Measurements from ENCODE around the gene ST8SIA6.

The ST8SIA6 gene

GRCh38 chr10:17422931-17423330 lies 31.5 kb downstream of the ST8SIA6 start:
- Histone ChIP-seq H3K9me3 (ENCODE audit: low read length) (no peaks in the 10 kb centered on the region), H3K4me3 (ENCODE audit: low read depth in 1 of 2, low read length in 2 of 2) (no peak overlapping the region), H3K27me3 (ENCODE audit: control insufficient read depth in 1 of 2, insufficient read depth in 2 of 2, low read length in 2 of 2) (no peaks in the 10 kb centered on the region), H3K36me3 (ENCODE audit: insufficient read depth, low read length) (no peaks in the 10 kb centered on the region), H3K4me1 (ENCODE audit: insufficient read depth, low read length) (no peaks in the 10 kb centered on the region), H3K9ac (ENCODE audit: low read length) (no peak overlapping the region), H3K27ac (ENCODE audit: low read depth, low read length) (no peak overlapping the region)

GRCh38 chr10:17418249-17418648 lies 36.1 kb downstream of the ST8SIA6 start:
- no peaks in the 10 kb centered on the region for H3K9me3 ChIP-seq (ENCODE audit: low read length)
- H3K27ac ChIP-seq (ENCODE audit: low read depth, low read length) = no peak overlapping the region
- no peaks in the 10 kb centered on the region for H3K27me3 ChIP-seq (ENCODE audit: control insufficient read depth in 1 of 2, insufficient read depth in 2 of 2, low read length in 2 of 2)

DNA sequence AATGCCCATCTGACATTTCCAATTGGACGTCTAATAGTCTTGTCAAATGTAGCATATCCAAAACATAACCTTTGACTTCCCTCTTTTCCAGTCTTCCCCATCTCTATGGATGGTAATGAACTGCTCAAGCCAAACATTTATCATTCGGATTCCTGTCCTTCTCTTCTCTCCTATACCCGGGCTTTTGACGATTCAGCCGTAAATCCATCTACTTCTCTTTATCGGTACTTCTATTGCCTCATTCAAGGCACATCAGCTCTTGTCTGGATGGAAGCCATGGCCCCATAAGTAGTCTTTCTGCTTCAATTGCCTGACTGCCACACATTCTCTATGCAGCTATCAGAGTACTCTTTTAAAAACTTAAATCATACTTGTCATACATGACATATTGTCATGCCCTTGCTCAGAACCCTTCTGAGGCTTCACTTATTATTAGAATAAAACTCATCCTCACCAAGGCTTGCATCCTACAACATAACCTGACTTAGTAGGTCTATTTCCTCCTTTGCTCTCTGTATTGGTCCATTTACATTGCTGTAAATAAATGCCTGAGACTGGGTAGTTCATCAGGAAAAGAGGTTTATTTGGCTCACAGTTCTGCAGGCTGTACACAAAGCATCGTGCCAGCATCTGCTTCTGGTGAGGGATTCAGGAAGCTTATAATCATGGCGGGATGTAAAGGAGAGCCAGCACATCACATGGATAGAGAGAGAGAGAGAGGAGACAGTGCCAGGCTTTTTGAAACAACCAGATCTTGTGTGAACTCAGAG lies 37.8 kb downstream of the ST8SIA6 start:
- Histone ChIP-seq H3K4me1 (ENCODE audit: insufficient read depth, low read length) (no peaks in the 10 kb centered on the region), H3K27me3 (ENCODE audit: control insufficient read depth in 1 of 2, insufficient read depth in 2 of 2, low read length in 2 of 2) (no peaks in the 10 kb centered on the region), H3K4me3 (ENCODE audit: low read depth in 1 of 2, low read length in 2 of 2) (no peak overlapping the region), H3K27ac (ENCODE audit: low read depth, low read length) (no peak overlapping the region), H3K9me3 (ENCODE audit: low read length) (no peaks in the 10 kb centered on the region), H3K36me3 (ENCODE audit: insufficient read depth, low read length) (no peaks in the 10 kb centered on the region), H3K9ac (ENCODE audit: low read length) (no peak overlapping the region)

More at GRCh38 chr10:17418249-17418648, 36.1 kb downstream of the ST8SIA6 start:
- Histone ChIP-seq H3K9ac (ENCODE audit: low read length) (no peak overlapping the region), H3K4me1 (ENCODE audit: insufficient read depth, low read length) (no peaks in the 10 kb centered on the region), H3K36me3 (ENCODE audit: insufficient read depth, low read length) (no peaks in the 10 kb centered on the region), H3K4me3 (ENCODE audit: low read depth in 1 of 2, low read length in 2 of 2) (no peak overlapping the region)

DNA sequence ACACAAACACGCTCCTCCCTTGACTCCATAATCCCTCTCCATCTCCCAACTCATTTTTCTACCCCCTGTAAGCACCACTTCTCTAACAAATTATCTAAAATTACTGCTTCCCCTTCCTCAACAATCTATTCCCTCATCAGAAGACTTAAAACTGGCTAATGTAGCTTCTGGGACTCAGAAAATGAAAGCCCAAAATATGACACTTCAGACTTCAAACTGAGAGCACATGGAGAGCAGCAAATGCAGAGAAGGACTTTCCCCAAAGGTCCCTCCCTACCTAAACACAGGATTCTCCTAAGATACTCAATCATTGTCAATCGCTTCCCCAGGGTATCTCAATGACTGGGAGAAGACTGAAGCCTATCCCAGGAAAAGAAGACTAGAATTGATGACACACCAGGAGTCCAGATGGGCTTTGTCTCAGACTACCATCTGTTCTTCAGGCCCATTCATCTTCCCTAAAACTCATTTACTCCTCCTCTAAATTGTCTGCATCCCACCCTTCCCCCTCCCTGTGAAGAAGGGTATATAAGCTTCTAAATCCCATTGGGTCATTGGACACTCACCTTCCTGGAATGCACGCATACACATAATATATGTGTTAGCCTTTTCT lies 39.2 kb downstream of the ST8SIA6 start:
- Histone ChIP-seq H3K36me3 (ENCODE audit: insufficient read depth, low read length) (no peaks in the 10 kb centered on the region), H3K27ac (ENCODE audit: low read depth, low read length) (no peak overlapping the region), H3K9me3 (ENCODE audit: low read length) (no peaks in the 10 kb centered on the region), H3K27me3 (ENCODE audit: control insufficient read depth in 1 of 2, insufficient read depth in 2 of 2, low read length in 2 of 2) (no peaks in the 10 kb centered on the region), H3K4me3 (ENCODE audit: low read depth in 1 of 2, low read length in 2 of 2) (no peak overlapping the region), H3K4me1 (ENCODE audit: insufficient read depth, low read length) (no peaks in the 10 kb centered on the region), H3K9ac (ENCODE audit: low read length) (no peak overlapping the region)

- H3K4me3 ChIP-seq (ENCODE audit: low read depth in 1 of 2, low read length in 2 of 2) = no peak overlapping the region
- H3K4me1 ChIP-seq (ENCODE audit: insufficient read depth, low read length) = no peaks in the 10 kb centered on the region
- H3K9ac ChIP-seq (ENCODE audit: low read length) = no peak overlapping the region
- no peaks in the 10 kb centered on the region for H3K9me3 ChIP-seq (ENCODE audit: low read length)
- H3K27me3 ChIP-seq (ENCODE audit: control insufficient read depth in 1 of 2, insufficient read depth in 2 of 2, low read length in 2 of 2) = no peaks in the 10 kb centered on the region
- H3K36me3 ChIP-seq (ENCODE audit: insufficient read depth, low read length) = no peaks in the 10 kb centered on the region
- H3K27ac ChIP-seq (ENCODE audit: low read depth, low read length) = no peak overlapping the region
Measured at GRCh38 chr10:17414484-17414883, 39.9 kb downstream of the ST8SIA6 start.

DNA sequence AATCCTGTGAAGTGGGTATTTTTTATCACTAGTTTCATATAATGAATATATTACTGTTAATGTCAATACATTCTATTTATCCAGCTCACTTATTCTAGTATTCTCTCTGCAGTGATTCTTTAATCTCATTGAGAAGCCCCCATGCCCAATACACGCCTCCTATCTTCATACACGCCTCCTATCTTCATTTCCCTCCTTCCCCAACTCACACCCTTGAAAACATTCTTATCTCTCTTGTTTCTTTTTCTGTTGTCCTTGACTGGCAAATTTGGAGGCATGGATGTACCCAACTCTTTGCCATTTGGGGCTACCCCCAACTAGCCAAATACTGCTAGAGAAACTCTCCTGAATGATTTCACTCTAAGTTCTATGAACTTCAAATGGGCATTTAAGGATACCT lies 40.5 kb downstream of the ST8SIA6 start:
- Histone ChIP-seq H3K4me1 (ENCODE audit: insufficient read depth, low read length) (no peaks in the 10 kb centered on the region), H3K9ac (ENCODE audit: low read length) (no peak overlapping the region)

GRCh38 chr10:17412323-17412722 lies 42.1 kb downstream of the ST8SIA6 start:
- H3K36me3 ChIP-seq (ENCODE audit: insufficient read depth, low read length) = no peaks in the 10 kb centered on the region
- no peaks in the 10 kb centered on the region for H3K9me3 ChIP-seq (ENCODE audit: low read length)
- no peaks in the 10 kb centered on the region for H3K4me1 ChIP-seq (ENCODE audit: insufficient read depth, low read length)
- H3K9ac ChIP-seq (ENCODE audit: low read length) = no peak overlapping the region
- H3K4me3 ChIP-seq (ENCODE audit: low read depth in 1 of 2, low read length in 2 of 2) = no peak overlapping the region
- H3K27ac ChIP-seq (ENCODE audit: low read depth, low read length) = no peak overlapping the region
- H3K27me3 ChIP-seq (ENCODE audit: control insufficient read depth in 1 of 2, insufficient read depth in 2 of 2, low read length in 2 of 2) = no peaks in the 10 kb centered on the region

More for the DNA sequence above, 40.5 kb downstream of the ST8SIA6 start:
- Histone ChIP-seq H3K27me3 (ENCODE audit: control insufficient read depth in 1 of 2, insufficient read depth in 2 of 2, low read length in 2 of 2) (no peaks in the 10 kb centered on the region), H3K36me3 (ENCODE audit: insufficient read depth, low read length) (no peaks in the 10 kb centered on the region), H3K4me3 (ENCODE audit: low read depth in 1 of 2, low read length in 2 of 2) (no peak overlapping the region), H3K27ac (ENCODE audit: low read depth, low read length) (no peak overlapping the region), H3K9me3 (ENCODE audit: low read length) (no peaks in the 10 kb centered on the region)

GRCh38 chr10:17410907-17411306 lies 43.5 kb downstream of the ST8SIA6 start:
- Histone ChIP-seq H3K4me1 (ENCODE audit: insufficient read depth, low read length) (no peaks in the 10 kb centered on the region), H3K4me3 (ENCODE audit: low read depth in 1 of 2, low read length in 2 of 2) (no peak overlapping the region), H3K9me3 (ENCODE audit: low read length) (no peaks in the 10 kb centered on the region), H3K36me3 (ENCODE audit: insufficient read depth, low read length) (no peaks in the 10 kb centered on the region), H3K27ac (ENCODE audit: low read depth, low read length) (no peak overlapping the region), H3K27me3 (ENCODE audit: control insufficient read depth in 1 of 2, insufficient read depth in 2 of 2, low read length in 2 of 2) (no peaks in the 10 kb centered on the region), H3K9ac (ENCODE audit: low read length) (no peak overlapping the region)

GRCh38 chr10:17409170-17409733 lies 45.1 kb downstream of the ST8SIA6 start:
- no peak overlapping the region for H3K4me3 ChIP-seq (ENCODE audit: low read depth in 1 of 2, low read length in 2 of 2)
- no peaks in the 10 kb centered on the region for H3K4me1 ChIP-seq (ENCODE audit: insufficient read depth, low read length)
- no peaks in the 10 kb centered on the region for H3K36me3 ChIP-seq (ENCODE audit: insufficient read depth, low read length)
- no peaks in the 10 kb centered on the region for H3K27me3 ChIP-seq (ENCODE audit: control insufficient read depth in 1 of 2, insufficient read depth in 2 of 2, low read length in 2 of 2)
- H3K9me3 ChIP-seq (ENCODE audit: low read length) = no peaks in the 10 kb centered on the region
- H3K9ac ChIP-seq (ENCODE audit: low read length) = no peak overlapping the region
- no peak overlapping the region for H3K27ac ChIP-seq (ENCODE audit: low read depth, low read length)

GRCh38 chr10:17407047-17407446 lies 47.3 kb downstream of the ST8SIA6 start:
- no peaks in the 10 kb centered on the region for H3K27me3 ChIP-seq (ENCODE audit: control insufficient read depth in 1 of 2, insufficient read depth in 2 of 2, low read length in 2 of 2)
- no peaks in the 10 kb centered on the region for H3K36me3 ChIP-seq (ENCODE audit: insufficient read depth, low read length)
- H3K9me3 ChIP-seq (ENCODE audit: low read length) = no peaks in the 10 kb centered on the region
- H3K4me3 ChIP-seq (ENCODE audit: low read depth in 1 of 2, low read length in 2 of 2) = no peak overlapping the region
- H3K4me1 ChIP-seq (ENCODE audit: insufficient read depth, low read length) = no peaks in the 10 kb centered on the region
- H3K27ac ChIP-seq (ENCODE audit: low read depth, low read length) = no peak overlapping the region
- no peak overlapping the region for H3K9ac ChIP-seq (ENCODE audit: low read length)

GRCh38 chr10:17406036-17406834 lies 48.2 kb downstream of the ST8SIA6 start:
- Histone ChIP-seq H3K27ac (ENCODE audit: low read depth, low read length) (no peak overlapping the region), H3K4me1 (ENCODE audit: insufficient read depth, low read length) (no peaks in the 10 kb centered on the region), H3K4me3 (ENCODE audit: low read depth in 1 of 2, low read length in 2 of 2) (no peak overlapping the region), H3K27me3 (ENCODE audit: control insufficient read depth in 1 of 2, insufficient read depth in 2 of 2, low read length in 2 of 2) (no peaks in the 10 kb centered on the region), H3K9me3 (ENCODE audit: low read length) (no peaks in the 10 kb centered on the region), H3K9ac (ENCODE audit: low read length) (no peak overlapping the region), H3K36me3 (ENCODE audit: insufficient read depth, low read length) (no peaks in the 10 kb centered on the region)

Data from muscle layer of colon (tissue), 2 donors.